K562 (cell line): ENCODE data around the gene OR51G2. TPM values are rescaled to one million over a fixed set of nuclear protein-coding genes. Genes with fewer than 3 reads are reported as not detected.

Source experiments
- ATAC-seq: fragments of 200-7000 bp; cut with Tn5 transposase; 3 replicates; pipeline ENCODE4 v1.9.1; 2020; ENCODE audit warnings: moderate library complexity
- BruUV-seq: library from RNA; stranded (reverse); fragments of 400-500 nt; replicated peaks from 2 replicates; lab custom pipeline; 2021; lab: Mats Ljungman, UMichigan
- CTCF ChIA-PET: fragments of 300-600 bp; formaldehyde crosslinking; extraction: SDS; loops from one replicate; lab custom pipeline; 2021; ENCODE audit warnings: low intra/inter-chr PET ratio; lab: Yijun Ruan, JAX
- POLR2A ChIA-PET: fragments of 300-600, 350-650 bp; sonication (Branson Sonifier 250); formaldehyde crosslinking; extraction: SDS; loops from one replicate; lab custom pipeline; 2021; ENCODE audit warnings: antibody characterized with exemption, inconsistent platforms; lab: Yijun Ruan, JAX
- DNase-seq, 4 experiments: peaks; one replicate each; pipeline versions ENCODE4 v3.0.0 to v3.0.0-alpha.2; 2011 to 2018; ENCODE audit warnings: low spot score in 3 of 4, mixed read lengths in 3 of 4; ENCODE audit errors: extremely low read depth in 1 of 4
- FAIRE-seq: peaks from 2 replicates; lab custom pipeline; 2011; peaks lifted over from hg19 to GRCh38; lab: Jason Lieb, UNC
- H2AFZ ChIP-seq: 2 replicates; pipeline ENCODE4 v1.6.0; 2011; ENCODE audit warnings: low read depth, low read length, control low read depth, inconsistent platforms
- H3K27ac ChIP-seq: fragments of 200-600 bp; 3 replicates; pipeline ENCODE4 v1.8.0; 2011; ENCODE audit warnings: low read depth, mild to moderate bottlenecking, control low read depth, inconsistent platforms, low read length, moderate library complexity, mixed read lengths; ENCODE audit errors: extremely low read depth
- H3K27me3 ChIP-seq, 2 experiments: fragments of 300-600 bp in 1 of 2; 2 replicates in 1 of 2; 3 replicates in 1 of 2; pipeline versions ENCODE4 v1.6.0 to v1.8.0; 2011; ENCODE audit warnings: inconsistent platforms in 2 of 2, low read length in 2 of 2, mild to moderate bottlenecking in 1 of 2, mixed read lengths in 1 of 2, moderate library complexity in 1 of 2; ENCODE audit not compliant: control insufficient read depth in 2 of 2, insufficient read depth in 2 of 2
- H3K36me3 ChIP-seq: fragments of 300-600 bp; 3 replicates; pipeline ENCODE4 v1.8.0; 2011; ENCODE audit warnings: mild to moderate bottlenecking, low read length, inconsistent platforms; ENCODE audit not compliant: control insufficient read depth, insufficient read depth
- H3K4me1 ChIP-seq, 2 experiments: fragments of 200-600 bp in 1 of 2; replicated peaks in 1 of 2; 2 replicates in 1 of 2; 3 replicates in 1 of 2; pipeline versions ENCODE4 v1.5.1 to v1.8.0; 2011; ENCODE audit warnings: inconsistent platforms in 2 of 2, low read length in 2 of 2, mild to moderate bottlenecking in 1 of 2, mixed read lengths in 1 of 2, moderate library complexity in 1 of 2; ENCODE audit not compliant: control insufficient read depth in 2 of 2, insufficient read depth in 2 of 2
- H3K4me2 ChIP-seq: 2 replicates; pipeline ENCODE4 v1.6.1; 2011; ENCODE audit warnings: low read length, control low read depth, inconsistent platforms, mixed read lengths; ENCODE audit not compliant: insufficient read depth
- H3K4me3 ChIP-seq: fragments of 200-600 bp; sonication (generic), shearing (Covaris generic); 2 replicates; pipeline ENCODE4 v1.5.1; 2016; ENCODE audit warnings: control low read depth, inconsistent platforms
- H3K79me2 ChIP-seq: fragments of 200-600 bp; 3 replicates; pipeline ENCODE4 v1.8.0; 2011; ENCODE audit warnings: low read length, inconsistent platforms; ENCODE audit not compliant: control insufficient read depth, insufficient read depth
- H3K9ac ChIP-seq, 2 experiments: 2 replicates each; pipeline versions ENCODE4 v1.6.0 to v1.6.1; 2011; ENCODE audit warnings: low read depth in 2 of 2, low read length in 2 of 2, control low read depth in 1 of 2, inconsistent platforms in 1 of 2, mild to moderate bottlenecking in 1 of 2, mixed read lengths in 1 of 2; ENCODE audit not compliant: insufficient read depth in 1 of 2
- H3K9me1 ChIP-seq: one replicate; pipeline ENCODE4 v1.6.0; 2011; ENCODE audit warnings: inconsistent platforms, mild to moderate bottlenecking, low read length, moderate library complexity; ENCODE audit not compliant: control insufficient read depth, insufficient read depth
- H3K9me3 ChIP-seq: replicated peaks from 2 replicates; pipeline ENCODE4 v1.5.1; 2011; ENCODE audit warnings: low read depth, low read length, inconsistent platforms; ENCODE audit not compliant: control insufficient read depth, insufficient read depth
- H4K20me1 ChIP-seq: replicated peaks from 2 replicates; pipeline ENCODE4 v1.6.1; 2011; ENCODE audit warnings: low read length, inconsistent platforms, mixed read lengths; ENCODE audit not compliant: control insufficient read depth, insufficient read depth
- BRF2 ChIP-seq: IDR thresholded peaks from 3 replicates; pipeline ENCODE4 v1.6.1; 2011; ENCODE audit warnings: borderline replicate concordance, mild to moderate bottlenecking; ENCODE audit not compliant: insufficient read length, insufficient read depth
- CTBP1 ChIP-seq: fragments of 450-650 bp; IDR thresholded peaks from 2 replicates; pipeline ENCODE4 v1.6.1; 2016; ENCODE audit warnings: borderline replicate concordance
- CUX1 ChIP-seq: fragments of 200-800 bp; sonication (Bioruptor generic); IDR thresholded peaks from 2 replicates; pipeline ENCODE4 v1.6.1; 2016; ENCODE audit warnings: missing genetic modification characterization, missing compliant biosample characterization
- HBP1 ChIP-seq: fragments of 450-650 bp; formaldehyde crosslinking; IDR thresholded peaks from 2 replicates; pipeline ENCODE4 v1.4.0; 2022; ENCODE audit warnings: missing genetic modification characterization
- PHB2 ChIP-seq: fragments of 450-650 bp; IDR thresholded peaks from 2 replicates; pipeline ENCODE4 v1.6.1; 2017; ENCODE audit warnings: low read depth
- SAFB ChIP-seq: fragments of 200-400 bp; formaldehyde crosslinking; IDR thresholded peaks from 2 replicates; pipeline ENCODE4 v1.6.1; 2017; ENCODE audit warnings: low read depth, low read length, borderline replicate concordance
- SIX5 ChIP-seq, 2 experiments: IDR thresholded peaks; 2 replicates each; pipeline ENCODE4 v1.6.1; 2011; ENCODE audit warnings: low read length in 2 of 2, borderline replicate concordance in 1 of 2, low read depth in 1 of 2, mild to moderate bottlenecking in 1 of 2, moderate library complexity in 1 of 2; ENCODE audit not compliant: insufficient read depth in 1 of 2
- SREBF2 ChIP-seq: sonication (generic); formaldehyde crosslinking; IDR thresholded peaks from 2 replicates; pipeline ENCODE4 v1.4.0; 2020; ENCODE audit warnings: mild to moderate bottlenecking, missing genetic modification reagents
- THRAP3 ChIP-seq: fragments of 450-650 bp; IDR thresholded peaks from 2 replicates; pipeline ENCODE4 v1.6.1; 2016; ENCODE audit warnings: mild to moderate bottlenecking, inconsistent platforms, borderline replicate concordance
- ZFP30 ChIP-seq: fragments of 250-450 bp; sonication (Bioruptor Pico); IDR thresholded peaks from 2 replicates; pipeline ENCODE4 v1.8.0; 2022; ENCODE audit warnings: moderate library complexity, mild to moderate bottlenecking, inconsistent platforms, borderline replicate concordance
- ZNF584 ChIP-seq: fragments of 200-800 bp; sonication (Bioruptor generic); IDR thresholded peaks from 2 replicates; pipeline ENCODE4 v1.6.1; 2016; ENCODE audit warnings: low read depth, mild to moderate bottlenecking, missing genetic modification characterization, missing compliant biosample characterization
- ZNF699 ChIP-seq: fragments of 250-450 bp; sonication (Bioruptor Pico); IDR thresholded peaks from 2 replicates; pipeline ENCODE4 v1.8.0; 2021; ENCODE audit warnings: mild to moderate bottlenecking, moderate library complexity; ENCODE audit not compliant: insufficient replicate concordance
- ZNF707 ChIP-seq: fragments of 250-450 bp; sonication (Bioruptor Pico); conservative IDR thresholded peaks from 2 replicates; pipeline ENCODE4 v1.8.0; 2022; ENCODE audit warnings: inconsistent platforms, mild to moderate bottlenecking, moderate library complexity
- WGBS: fragments of 100-300 bp; shearing (Covaris generic); methylation state at CpG from one replicate; pipeline ENCODE4 v1.1.6; 2016; ENCODE audit warnings: low coverage, mixed read lengths; ENCODE audit not compliant: insufficient coverage; ENCODE audit errors: missing lambda C conversion rate; 5-methylcytosine and 5-hydroxymethylcytosine counted together
- in situ Hi-C: fragments of 300-500 bp; cut with MboI; formaldehyde crosslinking; loops from 4 replicates; pipeline ENCODE4 v1.15.0; 2018; ENCODE audit warnings: inconsistent platforms, mixed read lengths
- intact Hi-C: fragments of 100-400 bp; cut with micrococcal nuclease; formaldehyde crosslinking; loops from 2 replicates; pipeline ENCODE4 v1.14.2; 2022
- polyA plus RNA-seq, 8 experiments: library from polyadenylated mRNA; depleted of rRNA in 4 of 8; stranded (reverse) in 5 of 8; unstranded in 3 of 8; fragments of >200 nt; fragmentation: Nextera tagmentation in 2 of 8; fragmentation: Illumina TruSeq in 1 of 8; extraction: Ambion mirVana in 2 of 8; extraction: Trizol in 1 of 8; gene quantifications; 2 replicates each; pipeline versions ENCODE4 v1.2.1 to v1.2.3, GENCODE V29; 2011 to 2014; ENCODE audit warnings: inconsistent platforms in 1 of 8, missing spikeins in 1 of 8
- total RNA-seq, 7 experiments: library from RNA; depleted of rRNA in 6 of 7; stranded (reverse); fragments of >200 nt in 6 of 7; fragmentation: Illumina TruSeq in 2 of 7; extraction: Trizol in 2 of 7; gene quantifications; 2 replicates each; pipeline versions ENCODE4 v1.2.1 to v1.2.3, GENCODE V29; 2011 to 2021; ENCODE audit warnings: low replicate concordance in 1 of 7

Gene OR51G2
- total and polyA plus RNA-seq, 9 of the 15 experiments (the other 6 are each of a cell fraction or from before 2014, with no cell fraction given) = not detected

GRCh38 chr11:4919250-4919649, at the start of gene OR51G2 (continued):
- TF ChIP-seq SIX5 (IDR thresholded peaks at IDR 0.05; ENCODE audit: borderline replicate concordance in 1 of 2, insufficient read depth in 1 of 2, low read depth in 1 of 2, low read length in 2 of 2) = no peak
- no peak for TF ChIP-seq SREBF2 (CRISPR knock-in tag)
- no peak for TF ChIP-seq THRAP3

- Histone ChIP-seq H3K79me2 (no peaks in the 10 kb centered on the region), H2AFZ (no peak overlapping the region), H3K27me3 (no peaks in the 10 kb centered on the region; a peak in 1 of 5 replicates), H3K27ac (no peak overlapping the region), H3K9ac (no peak overlapping the region), H4K20me1 (no peaks in the 10 kb centered on the region), H3K4me2 (no peak overlapping the region), H3K9me1 (no peaks in the 10 kb centered on the region), H3K4me1 (no peaks in the 10 kb centered on the region), H3K9me3 (no peaks in the 10 kb centered on the region), H3K4me3 (no peak overlapping the region), H3K36me3 (no peaks in the 10 kb centered on the region)
- WGBS = 0% methylated on average over 1 of the region's 1 CpG
- BruUV-seq = no TSS peak
- ATAC-seq (no peak), DNase-seq (no peak), FAIRE-seq (no peak)
- CTCF ChIA-PET = no interaction called here
- in situ Hi-C loops = no loop called here
- POLR2A ChIA-PET = no interaction called here
- intact Hi-C loops = no loop called here
- TF ChIP-seq BRF2 (no peak), CTBP1 (no peak), ZFP30 (no peak), ZNF707 (CRISPR knock-in tag) (no peak), SAFB (no peak), CUX1 (no peak), HBP1 (CRISPR knock-in tag) (no peak), ZNF584 (CRISPR knock-in tag) (no peak), ZNF699 (no peak), PHB2 (no peak)
Observed at GRCh38 chr11:4962816-4963215, 43.7 kb upstream of the OR51G2 start.
